ENCODE data around the gene VPS35. TPM values are rescaled to one million over a fixed set of nuclear protein-coding genes. Genes with fewer than 3 reads are reported as not detected.

Gene VPS35
- total and polyA plus RNA-seq, 2 of the 13 experiments (the other 11 are each of a cell fraction or from before 2014, with no cell fraction given) = 30.7 to 136 TPM

GRCh38 chr16:46621006-46621933 lies 67.7 kb downstream of the VPS35 start, which contains the start of gene SHCBP1 (continued):
- 0 out of 2 replicates have a peak, but pooled peaks have one; percentile 33 for TF ChIP-seq CHD2 (IDR thresholded peaks at IDR 0.05; ENCODE audit: low read depth, low read length)
- TF ChIP-seq U2AF1 (optimal IDR thresholded peaks at IDR 0.05; ENCODE audit: low read depth, low read length) = peak; percentile 93
- TF ChIP-seq NFKBIZ (CRISPR knock-in tag; IDR thresholded peaks at IDR 0.05) = no peak
- TF ChIP-seq DR1 (CRISPR knock-in tag; IDR thresholded peaks at IDR 0.05) = 0 out of 2 replicates have a peak, but pooled peaks have one; percentile 35
- TF ChIP-seq DRAP1 (CRISPR knock-in tag; IDR thresholded peaks at IDR 0.05) = peak; percentile 72
- peak; percentile 80 for TF ChIP-seq YEATS4 (CRISPR knock-in tag; IDR thresholded peaks at IDR 0.05; ENCODE audit: borderline replicate concordance)
- no peak for TF ChIP-seq FOXP1 (IDR thresholded peaks at IDR 0.05)
- TF ChIP-seq FOXP1 (CRISPR knock-in tag; IDR thresholded peaks at IDR 0.05) = no peak
- 0 out of 2 replicates have a peak, but pooled peaks have one; percentile 59 for TF ChIP-seq ZSCAN29 (CRISPR knock-in tag; conservative IDR thresholded peaks at IDR 0.05)
- TF ChIP-seq ZNF790 (CRISPR knock-in tag; IDR thresholded peaks at IDR 0.05; ENCODE audit: borderline replicate concordance) = no peak
- peak; percentile 74; the same call in 1 of the 2 replicates for TF ChIP-seq ZNF605 (CRISPR knock-in tag; IDR thresholded peaks at IDR 0.05)
- TF ChIP-seq ZNF20 (CRISPR knock-in tag; IDR thresholded peaks at IDR 0.05) = no peak
- no peak for TF ChIP-seq LCORL (IDR thresholded peaks at IDR 0.05)
- no peak for TF ChIP-seq LCORL (CRISPR knock-in tag; IDR thresholded peaks at IDR 0.05)
- TF ChIP-seq ZNF546 (CRISPR knock-in tag; conservative IDR thresholded peaks at IDR 0.05) = peak; percentile 83; the same call in 1 of the 2 replicates
- 0 out of 2 replicates have a peak, but pooled peaks have one; percentile 26 for TF ChIP-seq MLXIP (CRISPR knock-in tag; IDR thresholded peaks at IDR 0.05; ENCODE audit: borderline replicate concordance)
- TF ChIP-seq ZNF205 (CRISPR knock-in tag; IDR thresholded peaks at IDR 0.05) = peak; percentile 53; the same call in 1 of the 2 replicates
- no peak; the same call in 1 of the 2 replicates for TF ChIP-seq NR2F2 (IDR thresholded peaks at IDR 0.05; ENCODE audit: borderline replicate concordance, low read depth)
- peak; percentile 60 for TF ChIP-seq TEAD3 (CRISPR knock-in tag; optimal IDR thresholded peaks at IDR 0.05; ENCODE audit: borderline replicate concordance)
- no peak for TF ChIP-seq PRDM4 (CRISPR knock-in tag; IDR thresholded peaks at IDR 0.05; ENCODE audit: borderline replicate concordance)
- TF ChIP-seq HOXD1 (CRISPR knock-in tag; IDR thresholded peaks at IDR 0.05) = peak; percentile 79
- 0 out of 2 replicates have a peak, but pooled peaks have one; percentile 64 for TF ChIP-seq ZZZ3 (CRISPR knock-in tag; IDR thresholded peaks at IDR 0.05; ENCODE audit: borderline replicate concordance)
- peak; percentile 47; the same call in 1 of the 2 replicates for TF ChIP-seq MED1 (CRISPR knock-in tag; IDR thresholded peaks at IDR 0.05)
- peak; percentile 62; the same call in 1 of the 2 replicates for TF ChIP-seq ARID2 (CRISPR knock-in tag; IDR thresholded peaks at IDR 0.05; ENCODE audit: borderline replicate concordance)
